Neural cell (in vitro differentiated cells): ENCODE results near the gene SGIP1.

ENCODE experiments used
- EZH2 ChIP-seq: fragments of 200-600, 300-800 bp; shearing (Covaris generic), sonication (generic); IDR thresholded peaks from 2 replicates; pipeline ENCODE4 v1.6.1; 2014; ENCODE audit warnings: antibody characterized with exemption, low read length, borderline replicate concordance, mild to moderate bottlenecking; ENCODE audit not compliant: insufficient read depth, poor library complexity, severe bottlenecking
- POLR2AphosphoS5 ChIP-seq: IDR thresholded peaks from 2 replicates; pipeline ENCODE4 v1.6.1; 2012
- RAD21 ChIP-seq: fragments of 450-650 bp; conservative IDR thresholded peaks from 2 replicates; pipeline ENCODE4 v1.6.1; 2014; ENCODE audit warnings: antibody characterized with exemption, mild to moderate bottlenecking, moderate library complexity
- TAF1 ChIP-seq: IDR thresholded peaks from 2 replicates; pipeline ENCODE4 v1.6.1; 2012; ENCODE audit warnings: low read depth

- TF ChIP-seq TAF1 = no peak
- TF ChIP-seq EZH2 = no peak
- TF ChIP-seq POLR2AphosphoS5 = no peak
- no peak for TF ChIP-seq RAD21
Observed at GRCh38 chr1:66525086-66525485, 8.9 kb upstream of the SGIP1 start.
